GM23338 (cell line): ENCODE data around the gene PTPRN2. TPM values are rescaled to one million over a fixed set of nuclear protein-coding genes. Genes with fewer than 3 reads are reported as not detected.

Source experiments
- ATAC-seq: fragments of 200-7000 bp; cut with Tn5 transposase; 3 replicates; pipeline ENCODE4 v1.9.1; 2020
- DNase-seq: peaks from one replicate; pipeline ENCODE4 v3.0.0-alpha.2; 2015; ENCODE audit warnings: low spot score
- H2AFZ ChIP-seq: fragments of 200-600 bp; sonication (generic); 2 replicates; pipeline ENCODE4 v1.8.0; 2016; ENCODE audit warnings: antibody characterized with exemption, mild to moderate bottlenecking, moderate library complexity
- H3F3A ChIP-seq: fragments of 200-600 bp; sonication (generic); replicated peaks from 2 replicates; pipeline ENCODE4 v1.8.0; 2017; ENCODE audit warnings: antibody characterized with exemption, mixed run types, low read depth
- H3K27ac ChIP-seq: fragments of 200-600 bp; sonication (generic); 2 replicates; pipeline ENCODE4 v1.6.1; 2016; ENCODE audit warnings: low read depth
- H3K27me3 ChIP-seq: fragments of 200-600 bp; sonication (generic); 2 replicates; pipeline ENCODE4 v1.8.0; 2016; ENCODE audit warnings: mild to moderate bottlenecking, mixed run types, moderate library complexity; ENCODE audit not compliant: insufficient read depth
- H3K36me3 ChIP-seq: fragments of 200-600 bp; sonication (generic); 2 replicates; pipeline ENCODE4 v1.8.0; 2016; ENCODE audit warnings: mild to moderate bottlenecking; ENCODE audit not compliant: insufficient read depth
- H3K4me1 ChIP-seq: fragments of 200-600 bp; sonication (generic); 2 replicates; pipeline ENCODE4 v1.8.0; 2016; ENCODE audit warnings: mild to moderate bottlenecking, moderate library complexity; ENCODE audit not compliant: insufficient read depth
- H3K4me2 ChIP-seq: fragments of 200-600 bp; sonication (generic); 2 replicates; pipeline ENCODE4 v1.7.1; 2017; ENCODE audit warnings: mixed run types
- H3K4me3 ChIP-seq: fragments of 200-600 bp; sonication (generic); 2 replicates; pipeline ENCODE4 v1.6.1; 2016; ENCODE audit warnings: mixed run types
- H3K79me2 ChIP-seq: fragments of 200-600 bp; sonication (generic); replicated peaks from 2 replicates; pipeline ENCODE4 v1.8.0; 2017; ENCODE audit warnings: mild to moderate bottlenecking; ENCODE audit not compliant: insufficient read depth
- H3K9me2 ChIP-seq: fragments of 200-600 bp; sonication (generic); 2 replicates; pipeline ENCODE4 v1.8.0; 2017; ENCODE audit not compliant: insufficient read depth
- H4K20me1 ChIP-seq: fragments of 200-600 bp; sonication (generic); replicated peaks from 2 replicates; pipeline ENCODE4 v1.8.0; 2017; ENCODE audit warnings: mild to moderate bottlenecking; ENCODE audit not compliant: insufficient read depth
- H3K27ac Mint-ChIP-seq: 2 replicates; pipeline ENCODE4 v1.8.0; 2020; ENCODE audit warnings: inconsistent platforms, mild to moderate bottlenecking, moderate library complexity, mixed read lengths
- H3K27me3 Mint-ChIP-seq: 3 replicates; pipeline ENCODE4 v1.8.0; 2022; ENCODE audit warnings: low read depth, mild to moderate bottlenecking, moderate library complexity, mixed read lengths, inconsistent platforms; ENCODE audit not compliant: insufficient read depth, poor library complexity
- H3K36me3 Mint-ChIP-seq: 3 replicates; pipeline ENCODE4 v1.8.0; 2021; ENCODE audit warnings: low read depth, mild to moderate bottlenecking, inconsistent platforms, moderate library complexity, mixed read lengths
- H3K4me1 Mint-ChIP-seq: 3 replicates; pipeline ENCODE4 v1.8.0; 2020; ENCODE audit warnings: mild to moderate bottlenecking, inconsistent platforms, mixed read lengths
- H3K4me3 Mint-ChIP-seq: 3 replicates; pipeline ENCODE4 v1.8.0; 2021; ENCODE audit warnings: moderate library complexity, mild to moderate bottlenecking, inconsistent platforms, mixed read lengths
- H3K9me3 Mint-ChIP-seq: 3 replicates; pipeline ENCODE4 v1.8.0; 2020; ENCODE audit warnings: moderate library complexity, mild to moderate bottlenecking, inconsistent platforms, mixed read lengths
- CREB1 ChIP-seq: fragments of 250-450 bp; sonication (Bioruptor Pico); IDR thresholded peaks from 2 replicates; pipeline ENCODE4 v1.5.0; 2020; ENCODE audit warnings: low read depth, mild to moderate bottlenecking, moderate library complexity
- ETS1 ChIP-seq: IDR thresholded peaks from 2 replicates; pipeline ENCODE4 v1.6.1; 2016; ENCODE audit warnings: antibody characterized with exemption
- EZH2 ChIP-seq: fragments of 200-600 bp; sonication (generic); IDR thresholded peaks from one replicate; pipeline ENCODE4 v1.8.0; 2017; ENCODE audit warnings: antibody characterized with exemption, mild to moderate bottlenecking, low read depth; ENCODE audit not compliant: unreplicated experiment
- EZH2phosphoT487 ChIP-seq: fragments of 200-600 bp; sonication (generic); IDR thresholded peaks from one replicate; pipeline ENCODE4 v1.8.1; 2018; ENCODE audit warnings: antibody characterized with exemption; ENCODE audit not compliant: unreplicated experiment
- JUNB ChIP-seq: IDR thresholded peaks from one replicate; pipeline ENCODE4 v1.6.1; 2016; ENCODE audit warnings: antibody characterized with exemption; ENCODE audit not compliant: unreplicated experiment
- NANOG ChIP-seq: IDR thresholded peaks from 2 replicates; pipeline ENCODE4 v1.6.1; 2016; ENCODE audit warnings: antibody characterized with exemption, borderline replicate concordance
- REST ChIP-seq: IDR thresholded peaks from one replicate; pipeline ENCODE4 v1.6.1; 2018; ENCODE audit warnings: antibody characterized with exemption; ENCODE audit not compliant: unreplicated experiment
- STAT1 ChIP-seq: IDR thresholded peaks from one replicate; pipeline ENCODE4 v1.6.1; 2016; ENCODE audit warnings: antibody characterized with exemption; ENCODE audit not compliant: unreplicated experiment
- ZNF114 ChIP-seq: fragments of 250-450 bp; sonication (Bioruptor Pico); IDR thresholded peaks from 2 replicates; pipeline ENCODE4 v1.5.0; 2020; ENCODE audit warnings: mild to moderate bottlenecking, moderate library complexity
- ZNF331 ChIP-seq: fragments of 250-450 bp; sonication (Bioruptor Pico); IDR thresholded peaks from 2 replicates; pipeline ENCODE4 v1.5.0; 2020; ENCODE audit warnings: low read depth, mild to moderate bottlenecking, moderate library complexity
- polyA plus RNA-seq: library from polyadenylated mRNA; unstranded; fragments of >200 nt; fragmentation: Nextera tagmentation; extraction: Ambion mirVana; gene quantifications from 2 replicates; pipeline ENCODE4 v1.2.1, GENCODE V29; 2016
- total RNA-seq: library from RNA; depleted of rRNA; stranded (reverse); fragments of >200 nt; shearing (Covaris generic); gene quantifications from 2 replicates; pipeline ENCODE4 v1.2.3, GENCODE V29; 2014
- TF ChIP-seq, protein P1 (sequence below): fragments of 250-450 bp; sonication (Bioruptor Pico); IDR thresholded peaks from 2 replicates; pipeline ENCODE4 v1.5.0; 2020; ENCODE audit warnings: mild to moderate bottlenecking, moderate library complexity
- TF ChIP-seq, protein P2 (sequence below), 2 experiments: fragments of 200-600 bp in 1 of 2; sonication (generic) in 1 of 2; conservative IDR thresholded peaks; 2 replicates each; pipeline versions ENCODE4 v1.5.1 to v1.6.1; 2016 to 2017; ENCODE audit warnings: antibody characterized with exemption in 2 of 2, low read depth in 2 of 2, mild to moderate bottlenecking in 2 of 2, moderate library complexity in 1 of 2

The PTPRN2 gene
- total and polyA plus RNA-seq, 2 experiments from 2014 or later = 0.87 to 4.0 TPM

GRCh38 chr7:157573244-157573643, 1014.4 kb downstream of the PTPRN2 start (continued):
- TF ChIP-seq ETS1 (no peak), EZH2 (no peak), EZH2phosphoT487 (no peak), CREB1 (no peak), JUNB (no peak)

- Mint-ChIP-seq H3K27me3 (peaks cover 2% of the 10 kb centered on the region), H3K9me3 (peaks cover 63% of the 10 kb centered on the region)
- H3K27me3 ChIP-seq = no peaks in the 10 kb centered on the region
- TF ChIP-seq REST (no peak), NANOG (no peak), JUNB (no peak), ZNF331 (CRISPR knock-in tag) (no peak), STAT1 (no peak), ZNF114 (CRISPR knock-in tag) (no peak), EZH2phosphoT487 (no peak), ETS1 (no peak)
- TF ChIP-seq, protein P1, sequence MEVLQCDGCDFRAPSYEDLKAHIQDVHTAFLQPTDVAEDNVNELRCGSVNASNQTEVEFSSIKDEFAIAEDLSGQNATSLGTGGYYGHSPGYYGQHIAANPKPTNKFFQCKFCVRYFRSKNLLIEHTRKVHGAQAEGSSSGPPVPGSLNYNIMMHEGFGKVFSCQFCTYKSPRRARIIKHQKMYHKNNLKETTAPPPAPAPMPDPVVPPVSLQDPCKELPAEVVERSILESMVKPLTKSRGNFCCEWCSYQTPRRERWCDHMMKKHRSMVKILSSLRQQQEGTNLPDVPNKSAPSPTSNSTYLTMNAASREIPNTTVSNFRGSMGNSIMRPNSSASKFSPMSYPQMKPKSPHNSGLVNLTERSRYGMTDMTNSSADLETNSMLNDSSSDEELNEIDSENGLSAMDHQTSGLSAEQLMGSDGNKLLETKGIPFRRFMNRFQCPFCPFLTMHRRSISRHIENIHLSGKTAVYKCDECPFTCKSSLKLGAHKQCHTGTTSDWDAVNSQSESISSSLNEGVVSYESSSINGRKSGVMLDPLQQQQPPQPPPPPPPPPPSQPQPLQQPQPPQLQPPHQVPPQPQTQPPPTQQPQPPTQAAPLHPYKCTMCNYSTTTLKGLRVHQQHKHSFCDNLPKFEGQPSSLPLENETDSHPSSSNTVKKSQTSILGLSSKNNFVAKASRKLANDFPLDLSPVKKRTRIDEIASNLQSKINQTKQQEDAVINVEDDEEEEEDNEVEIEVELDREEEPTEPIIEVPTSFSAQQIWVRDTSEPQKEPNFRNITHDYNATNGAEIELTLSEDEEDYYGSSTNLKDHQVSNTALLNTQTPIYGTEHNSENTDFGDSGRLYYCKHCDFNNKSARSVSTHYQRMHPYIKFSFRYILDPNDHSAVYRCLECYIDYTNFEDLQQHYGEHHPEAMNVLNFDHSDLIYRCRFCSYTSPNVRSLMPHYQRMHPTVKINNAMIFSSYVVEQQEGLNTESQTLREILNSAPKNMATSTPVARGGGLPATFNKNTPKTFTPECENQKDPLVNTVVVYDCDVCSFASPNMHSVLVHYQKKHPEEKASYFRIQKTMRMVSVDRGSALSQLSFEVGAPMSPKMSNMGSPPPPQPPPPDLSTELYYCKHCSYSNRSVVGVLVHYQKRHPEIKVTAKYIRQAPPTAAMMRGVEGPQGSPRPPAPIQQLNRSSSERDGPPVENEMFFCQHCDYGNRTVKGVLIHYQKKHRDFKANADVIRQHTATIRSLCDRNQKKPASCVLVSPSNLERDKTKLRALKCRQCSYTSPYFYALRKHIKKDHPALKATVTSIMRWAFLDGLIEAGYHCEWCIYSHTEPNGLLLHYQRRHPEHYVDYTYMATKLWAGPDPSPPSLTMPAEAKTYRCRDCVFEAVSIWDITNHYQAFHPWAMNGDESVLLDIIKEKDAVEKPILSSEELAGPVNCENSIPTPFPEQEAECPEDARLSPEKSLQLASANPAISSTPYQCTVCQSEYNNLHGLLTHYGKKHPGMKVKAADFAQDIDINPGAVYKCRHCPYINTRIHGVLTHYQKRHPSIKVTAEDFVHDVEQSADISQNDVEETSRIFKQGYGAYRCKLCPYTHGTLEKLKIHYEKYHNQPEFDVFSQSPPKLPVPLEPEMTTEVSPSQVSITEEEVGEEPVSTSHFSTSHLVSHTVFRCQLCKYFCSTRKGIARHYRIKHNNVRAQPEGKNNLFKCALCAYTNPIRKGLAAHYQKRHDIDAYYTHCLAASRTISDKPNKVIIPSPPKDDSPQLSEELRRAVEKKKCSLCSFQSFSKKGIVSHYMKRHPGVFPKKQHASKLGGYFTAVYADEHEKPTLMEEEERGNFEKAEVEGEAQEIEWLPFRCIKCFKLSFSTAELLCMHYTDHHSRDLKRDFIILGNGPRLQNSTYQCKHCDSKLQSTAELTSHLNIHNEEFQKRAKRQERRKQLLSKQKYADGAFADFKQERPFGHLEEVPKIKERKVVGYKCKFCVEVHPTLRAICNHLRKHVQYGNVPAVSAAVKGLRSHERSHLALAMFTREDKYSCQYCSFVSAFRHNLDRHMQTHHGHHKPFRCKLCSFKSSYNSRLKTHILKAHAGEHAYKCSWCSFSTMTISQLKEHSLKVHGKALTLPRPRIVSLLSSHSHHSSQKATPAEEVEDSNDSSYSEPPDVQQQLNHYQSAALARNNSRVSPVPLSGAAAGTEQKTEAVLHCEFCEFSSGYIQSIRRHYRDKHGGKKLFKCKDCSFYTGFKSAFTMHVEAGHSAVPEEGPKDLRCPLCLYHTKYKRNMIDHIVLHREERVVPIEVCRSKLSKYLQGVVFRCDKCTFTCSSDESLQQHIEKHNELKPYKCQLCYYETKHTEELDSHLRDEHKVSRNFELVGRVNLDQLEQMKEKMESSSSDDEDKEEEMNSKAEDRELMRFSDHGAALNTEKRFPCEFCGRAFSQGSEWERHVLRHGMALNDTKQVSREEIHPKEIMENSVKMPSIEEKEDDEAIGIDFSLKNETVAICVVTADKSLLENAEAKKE (CRISPR knock-in tag) = no peak
- TF ChIP-seq, protein P2, sequence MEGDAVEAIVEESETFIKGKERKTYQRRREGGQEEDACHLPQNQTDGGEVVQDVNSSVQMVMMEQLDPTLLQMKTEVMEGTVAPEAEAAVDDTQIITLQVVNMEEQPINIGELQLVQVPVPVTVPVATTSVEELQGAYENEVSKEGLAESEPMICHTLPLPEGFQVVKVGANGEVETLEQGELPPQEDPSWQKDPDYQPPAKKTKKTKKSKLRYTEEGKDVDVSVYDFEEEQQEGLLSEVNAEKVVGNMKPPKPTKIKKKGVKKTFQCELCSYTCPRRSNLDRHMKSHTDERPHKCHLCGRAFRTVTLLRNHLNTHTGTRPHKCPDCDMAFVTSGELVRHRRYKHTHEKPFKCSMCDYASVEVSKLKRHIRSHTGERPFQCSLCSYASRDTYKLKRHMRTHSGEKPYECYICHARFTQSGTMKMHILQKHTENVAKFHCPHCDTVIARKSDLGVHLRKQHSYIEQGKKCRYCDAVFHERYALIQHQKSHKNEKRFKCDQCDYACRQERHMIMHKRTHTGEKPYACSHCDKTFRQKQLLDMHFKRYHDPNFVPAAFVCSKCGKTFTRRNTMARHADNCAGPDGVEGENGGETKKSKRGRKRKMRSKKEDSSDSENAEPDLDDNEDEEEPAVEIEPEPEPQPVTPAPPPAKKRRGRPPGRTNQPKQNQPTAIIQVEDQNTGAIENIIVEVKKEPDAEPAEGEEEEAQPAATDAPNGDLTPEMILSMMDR (conservative IDR thresholded peaks at IDR 0.05; ENCODE audit: low read depth in 2 of 2) = no peak
Measured at GRCh38 chr7:157572622-157573021, 1015.0 kb downstream of the PTPRN2 start.

More at GRCh38 chr7:157572622-157573021, 1015.0 kb downstream of the PTPRN2 start:
- H3K27ac Mint-ChIP-seq = no peak overlapping the region
- ATAC-seq (no peak), DNase-seq (no peak)
- H3K36me3 Mint-ChIP-seq = peaks cover 50% of the 10 kb centered on the region
- Histone ChIP-seq H3F3A (no peaks in the 10 kb centered on the region), H4K20me1 (no peaks in the 10 kb centered on the region), H3K36me3 (no peaks in the 10 kb centered on the region; the same call in 1 of the 2 replicates), H3K4me3 (no peak overlapping the region), H2AFZ (no peak overlapping the region), H3K9me2 (no peaks in the 10 kb centered on the region), H3K4me1 (no peaks in the 10 kb centered on the region), H3K79me2 (no peaks in the 10 kb centered on the region), H3K27ac (no peak overlapping the region), H3K4me2 (no peak overlapping the region)
- no peaks in the 10 kb centered on the region for H3K4me1 Mint-ChIP-seq
- no peak overlapping the region for H3K4me3 Mint-ChIP-seq
